ENCODE data around the gene KCNH6. TPM values are rescaled to one million over a fixed set of nuclear protein-coding genes. Genes with fewer than 3 reads are reported as not detected.

KCNH6 gene
- total and polyA plus RNA-seq, 9 of the 15 experiments (the other 6 are each of a cell fraction or from before 2014, with no cell fraction given) = not detected

GRCh38 chr17:63503341-63503705 lies 19.8 kb upstream of the KCNH6 start:
- Histone ChIP-seq H3K9me3 (replicated peaks; ENCODE audit: control insufficient read depth, insufficient read depth, low read depth, low read length) (0 out of 2 replicates have a peak, but pooled peaks cover 2% of the 10 kb centered on the region), H3K79me2 (ENCODE audit: control insufficient read depth, insufficient read depth, low read length) (no peaks in the 10 kb centered on the region), H3K4me3 (no peak overlapping the region), H3K9ac (ENCODE audit: insufficient read depth in 1 of 2, low read depth in 2 of 2, low read length in 2 of 2) (no peak overlapping the region), H3K27ac (ENCODE audit: extremely low read depth, low read depth, low read length) (no peak overlapping the region), H4K20me1 (replicated peaks; ENCODE audit: control insufficient read depth, insufficient read depth, low read length) (no peaks in the 10 kb centered on the region), H3K27me3 (ENCODE audit: control insufficient read depth in 2 of 2, insufficient read depth in 2 of 2, low read length in 2 of 2) (peaks cover 24 to 44% of the 10 kb centered on the region in 2 experiments; a peak in 4 of 5 replicates), H3K9me1 (ENCODE audit: control insufficient read depth, insufficient read depth, low read length) (no peaks in the 10 kb centered on the region), H3K4me1 (replicated peaks in 1 of 2; ENCODE audit: control insufficient read depth in 2 of 2, insufficient read depth in 2 of 2, low read length in 2 of 2) (no peaks in the 10 kb centered on the region; a peak in 1 of 5 replicates), H3K36me3 (ENCODE audit: control insufficient read depth, insufficient read depth, low read length) (no peaks in the 10 kb centered on the region), H3K4me2 (ENCODE audit: insufficient read depth, low read length) (no peak overlapping the region), H2AFZ (ENCODE audit: low read depth, low read length) (no peak overlapping the region)
- 5% methylated on average over 8 of the region's 8 CpGs for WGBS (ENCODE audit: insufficient coverage, low coverage, missing lambda C conversion rate)
- CTCF ChIA-PET (ENCODE audit: low intra/inter-chr PET ratio) = no interaction called here
- BruUV-seq (replicated peaks) = no TSS peak
- no peak for DNase-seq (ENCODE audit: extremely low read depth in 1 of 4, low spot score in 3 of 4)
- intact Hi-C loops (cut with micrococcal nuclease) = no loop called here
- ATAC-seq = no peak
- no peak for FAIRE-seq
- in situ Hi-C loops (cut with MboI) = no loop called here
- POLR2A ChIA-PET = interaction anchor here (0.8 to 1.2 kb wide), 3 partner anchors 15 to 24 kb away, joined by 3 to 4 read pairs (median 3); no protein-coding TSS in a partner anchor
- TF ChIP-seq ZNF133 (CRISPR knock-in tag; IDR thresholded peaks at IDR 0.05) = no peak
- no peak for TF ChIP-seq TCF7 (IDR thresholded peaks at IDR 0.05; ENCODE audit: borderline replicate concordance)
- no peak for TF ChIP-seq NCOR1 (IDR thresholded peaks at IDR 0.05)
- no peak for TF ChIP-seq YY1 (IDR thresholded peaks at IDR 0.05; ENCODE audit: borderline replicate concordance in 1 of 3, control insufficient read depth in 1 of 3, extremely low read depth in 1 of 3, insufficient read depth in 3 of 3, insufficient read length in 1 of 3, insufficient replicate concordance in 2 of 3, low read depth in 1 of 3, low read length in 2 of 3)
- TF ChIP-seq SMAD3 (CRISPR knock-in tag; conservative IDR thresholded peaks at IDR 0.05) = no peak
- TF ChIP-seq YBX1 (IDR thresholded peaks at IDR 0.05) = no peak
- TF ChIP-seq CBFA2T2 (conservative IDR thresholded peaks at IDR 0.05) = no peak
- TF ChIP-seq PTRF (tag; IDR thresholded peaks at IDR 0.05) = no peak
- no peak for TF ChIP-seq RBM14 (IDR thresholded peaks at IDR 0.05; ENCODE audit: borderline replicate concordance, insufficient read depth, low read depth, low read length)
- no peak for TF ChIP-seq CBX3 (IDR thresholded peaks at IDR 0.05; ENCODE audit: borderline replicate concordance in 1 of 2, low read length in 2 of 2)
- TF ChIP-seq ZBTB40 (IDR thresholded peaks at IDR 0.05) = no peak
- TF ChIP-seq ZBTB40 (CRISPR knock-in tag; IDR thresholded peaks at IDR 0.05) = no peak
- no peak for TF ChIP-seq NFIX (CRISPR knock-in tag; IDR thresholded peaks at IDR 0.05; ENCODE audit: low read depth)
- TF ChIP-seq MED1 (CRISPR knock-in tag; IDR thresholded peaks at IDR 0.05; ENCODE audit: borderline replicate concordance) = no peak
- no peak for TF ChIP-seq MYNN (IDR thresholded peaks at IDR 0.05)
- no peak for TF ChIP-seq MYNN (CRISPR knock-in tag; IDR thresholded peaks at IDR 0.05)
